Body of pancreas (tissue), 4 donors: ENCODE results near the gene CNTNAP2.

Source experiments
- POLR2A ChIP-seq, 3 donors: fragments of 450-650 bp; IDR thresholded peaks; one replicate each; pipeline ENCODE4 v1.6.1; 2016; ENCODE audit warnings: antibody characterized with exemption in 3 of 3, mild to moderate bottlenecking in 2 of 3
- TF ChIP-seq, protein P1 (sequence below), 7 experiments: fragments of 450-650 bp in 4 of 7; fragments of 200-600 bp in 3 of 7; sonication (generic) in 3 of 7; IDR thresholded peaks; one replicate each; pipeline ENCODE4 v1.5.1; 2016 to 2019; ENCODE audit warnings: antibody characterized with exemption in 7 of 7

DNA sequence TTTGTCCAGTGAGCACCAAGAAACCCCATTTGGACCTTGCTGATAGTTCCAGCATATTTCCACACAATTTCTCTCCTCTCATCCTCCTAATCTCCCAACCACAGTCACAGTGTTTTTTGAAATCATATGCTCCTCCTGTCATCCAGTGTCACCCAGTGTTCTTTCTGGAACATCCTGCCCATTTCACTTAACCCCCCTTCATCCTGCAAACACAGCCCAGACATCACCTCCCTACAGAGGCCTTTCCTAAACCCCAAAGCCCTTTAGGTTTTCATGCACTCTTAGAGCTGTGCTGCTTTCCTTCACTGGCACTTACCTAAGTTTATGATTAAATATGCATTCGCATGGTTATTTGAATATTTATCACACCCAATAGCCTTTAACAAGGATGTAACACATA lies 1316.0 kb downstream of the CNTNAP2 start:
- TF ChIP-seq POLR2A (IDR thresholded peaks at IDR 0.05), result no peak
- TF ChIP-seq, protein P1, sequence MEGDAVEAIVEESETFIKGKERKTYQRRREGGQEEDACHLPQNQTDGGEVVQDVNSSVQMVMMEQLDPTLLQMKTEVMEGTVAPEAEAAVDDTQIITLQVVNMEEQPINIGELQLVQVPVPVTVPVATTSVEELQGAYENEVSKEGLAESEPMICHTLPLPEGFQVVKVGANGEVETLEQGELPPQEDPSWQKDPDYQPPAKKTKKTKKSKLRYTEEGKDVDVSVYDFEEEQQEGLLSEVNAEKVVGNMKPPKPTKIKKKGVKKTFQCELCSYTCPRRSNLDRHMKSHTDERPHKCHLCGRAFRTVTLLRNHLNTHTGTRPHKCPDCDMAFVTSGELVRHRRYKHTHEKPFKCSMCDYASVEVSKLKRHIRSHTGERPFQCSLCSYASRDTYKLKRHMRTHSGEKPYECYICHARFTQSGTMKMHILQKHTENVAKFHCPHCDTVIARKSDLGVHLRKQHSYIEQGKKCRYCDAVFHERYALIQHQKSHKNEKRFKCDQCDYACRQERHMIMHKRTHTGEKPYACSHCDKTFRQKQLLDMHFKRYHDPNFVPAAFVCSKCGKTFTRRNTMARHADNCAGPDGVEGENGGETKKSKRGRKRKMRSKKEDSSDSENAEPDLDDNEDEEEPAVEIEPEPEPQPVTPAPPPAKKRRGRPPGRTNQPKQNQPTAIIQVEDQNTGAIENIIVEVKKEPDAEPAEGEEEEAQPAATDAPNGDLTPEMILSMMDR (IDR thresholded peaks at IDR 0.05), result no peak
